Stomach smooth muscle (tissue), 2 donors: Measurements from ENCODE around the gene RNLS.

Experiments
- H3K27ac ChIP-seq: one replicate; pipeline ENCODE4 v1.7.0; 2013; ENCODE audit warnings: mild to moderate bottlenecking, low read length, inconsistent platforms
- H3K27me3 ChIP-seq, 2 donors: one replicate each; pipeline ENCODE4 v1.7.0; 2013; ENCODE audit warnings: low read length in 2 of 2; ENCODE audit not compliant: insufficient read depth in 2 of 2, control insufficient read depth in 1 of 2
- H3K36me3 ChIP-seq, 2 donors: one replicate each; pipeline ENCODE4 v1.7.0; 2013; ENCODE audit warnings: low read length in 2 of 2; ENCODE audit not compliant: control insufficient read depth in 2 of 2, insufficient read depth in 2 of 2
- H3K4me1 ChIP-seq: one replicate; pipeline ENCODE4 v1.7.0; 2013; ENCODE audit warnings: low read length; ENCODE audit not compliant: control insufficient read depth, insufficient read depth
- H3K4me3 ChIP-seq, 2 donors: one replicate each; pipeline ENCODE4 v1.7.0; 2013; ENCODE audit warnings: low read length in 2 of 2
- H3K9ac ChIP-seq, 2 donors: one replicate each; pipeline ENCODE4 v1.7.0; 2013; ENCODE audit warnings: low read length in 2 of 2, mild to moderate bottlenecking in 1 of 2
- H3K9me3 ChIP-seq, 2 donors: one replicate each; pipeline ENCODE4 v1.7.0; 2013; ENCODE audit warnings: low read length in 2 of 2; ENCODE audit not compliant: control insufficient read depth in 2 of 2
- donor health status: healthy.
- donor health status: Pancreatic carcinoma.

The RNLS gene

DNA sequence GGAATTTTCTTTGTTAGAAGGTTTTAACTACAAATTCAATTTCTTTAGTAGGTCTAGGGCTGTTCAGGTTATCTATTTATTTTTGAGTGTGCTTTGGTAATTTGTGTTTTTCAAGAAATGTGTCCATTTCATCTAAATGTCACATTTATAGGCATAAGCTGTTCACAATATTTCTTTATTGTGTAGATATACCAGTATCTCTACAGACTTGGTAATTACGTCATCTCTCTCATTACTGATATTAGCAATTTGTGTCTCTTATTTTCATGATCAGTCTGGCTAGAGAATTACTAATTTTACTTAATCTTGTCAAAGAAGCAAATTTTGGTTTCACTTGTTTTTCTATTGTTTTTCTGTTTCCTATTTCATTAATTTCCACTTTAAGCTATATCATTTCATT is 152.0 kb downstream of the RNLS start:
- no peak overlapping the region for H3K4me3 ChIP-seq
- H3K9ac ChIP-seq = no peak overlapping the region
- H3K27ac ChIP-seq = no peak overlapping the region
- H3K36me3 ChIP-seq = no peaks in the 10 kb centered on the region
- H3K27me3 ChIP-seq = no peaks in the 10 kb centered on the region
- H3K4me1 ChIP-seq = no peaks in the 10 kb centered on the region
- H3K9me3 ChIP-seq = no peaks in the 10 kb centered on the region

DNA sequence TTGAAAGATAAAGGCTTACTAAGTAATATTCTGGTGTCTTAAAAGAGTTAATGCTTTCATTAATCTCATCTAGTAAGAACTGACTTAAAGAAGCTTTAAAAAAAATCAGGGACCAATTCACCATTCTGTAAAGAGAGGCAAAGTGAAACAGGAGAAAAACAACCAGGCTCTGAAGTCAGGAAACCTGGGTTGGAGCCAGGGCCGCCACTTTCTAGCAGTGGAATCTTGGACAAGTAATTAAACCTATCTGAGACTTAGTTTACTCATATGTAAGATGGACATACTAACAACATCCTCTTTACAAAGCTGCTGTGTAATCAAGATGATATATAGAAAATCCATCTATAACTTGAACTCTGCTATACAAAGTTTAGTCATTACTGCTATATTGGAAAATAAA is 154.1 kb downstream of the RNLS start:
- H3K27ac ChIP-seq = no peak overlapping the region
- no peak overlapping the region for H3K4me3 ChIP-seq
- no peaks in the 10 kb centered on the region for H3K9me3 ChIP-seq
- no peaks in the 10 kb centered on the region for H3K4me1 ChIP-seq
- H3K36me3 ChIP-seq = no peaks in the 10 kb centered on the region
- H3K9ac ChIP-seq = no peak overlapping the region
- no peaks in the 10 kb centered on the region for H3K27me3 ChIP-seq

DNA sequence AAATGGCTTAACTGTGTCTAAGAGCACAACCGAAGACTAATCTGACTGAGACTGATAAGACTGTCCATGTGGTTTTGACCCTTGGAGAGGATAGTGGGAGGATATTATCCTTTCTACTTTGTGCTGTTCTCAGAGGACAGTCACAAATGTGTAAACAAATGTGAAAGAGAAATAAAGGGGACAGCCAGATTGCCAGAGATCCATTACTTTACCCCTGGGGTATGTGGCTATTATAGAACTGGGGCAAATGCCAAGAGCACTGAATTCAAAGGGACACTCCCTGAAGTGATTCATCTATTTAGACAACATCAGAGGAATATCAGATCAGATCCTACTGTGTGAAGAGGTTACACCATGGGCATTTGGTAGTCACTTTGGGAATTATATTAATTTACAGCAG is 154.7 kb downstream of the RNLS start:
- H3K9me3 ChIP-seq = no peaks in the 10 kb centered on the region
- no peak overlapping the region for H3K4me3 ChIP-seq
- no peaks in the 10 kb centered on the region for H3K27me3 ChIP-seq
- H3K27ac ChIP-seq = no peak overlapping the region
- H3K4me1 ChIP-seq = no peaks in the 10 kb centered on the region
- no peaks in the 10 kb centered on the region for H3K36me3 ChIP-seq
- H3K9ac ChIP-seq = no peak overlapping the region

DNA sequence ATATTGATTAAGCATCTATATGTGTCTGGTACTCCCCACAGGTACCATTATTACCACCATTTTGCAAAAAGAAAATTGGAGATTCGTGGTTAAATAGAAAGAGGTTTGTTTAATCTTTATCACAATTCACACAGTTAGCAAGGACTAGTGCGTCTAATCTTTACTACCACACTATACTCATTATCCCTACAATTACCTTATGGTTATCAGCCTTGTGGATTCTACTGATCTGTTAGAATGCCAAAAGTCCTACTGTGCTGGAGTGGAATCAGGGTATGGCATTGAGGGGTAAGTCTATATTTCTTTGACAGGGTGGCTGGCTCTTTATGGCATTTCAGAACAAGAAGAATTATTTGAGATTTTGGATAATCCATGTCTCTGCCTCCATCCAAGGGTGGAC is 156.1 kb downstream of the RNLS start:
- no peaks in the 10 kb centered on the region for H3K4me1 ChIP-seq
- no peaks in the 10 kb centered on the region for H3K9me3 ChIP-seq
- no peaks in the 10 kb centered on the region for H3K27me3 ChIP-seq
- no peak overlapping the region for H3K27ac ChIP-seq
- H3K9ac ChIP-seq = no peak overlapping the region
- no peak overlapping the region for H3K4me3 ChIP-seq
- H3K36me3 ChIP-seq = no peaks in the 10 kb centered on the region

DNA sequence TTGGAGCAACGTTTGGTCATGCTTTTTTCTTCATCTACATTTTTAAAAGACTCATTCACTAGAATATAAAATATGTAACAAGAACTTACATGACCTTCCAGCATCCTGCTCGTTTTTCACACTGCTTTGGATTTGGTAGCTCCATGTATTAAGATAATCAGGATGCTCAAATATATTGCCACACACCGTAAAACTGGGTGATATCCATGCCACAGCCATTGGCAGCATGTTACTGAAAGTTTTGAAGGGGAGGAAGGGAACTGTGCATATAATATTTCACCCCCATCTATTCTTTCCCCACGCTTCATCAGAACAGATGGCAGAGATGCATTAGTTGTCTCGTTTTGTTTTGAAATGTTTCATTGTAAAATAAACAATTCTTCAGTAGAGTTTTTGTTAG is 158.2 kb downstream of the RNLS start:
- Histone ChIP-seq H3K9me3 (no peaks in the 10 kb centered on the region), H3K4me1 (no peaks in the 10 kb centered on the region)

DNA sequence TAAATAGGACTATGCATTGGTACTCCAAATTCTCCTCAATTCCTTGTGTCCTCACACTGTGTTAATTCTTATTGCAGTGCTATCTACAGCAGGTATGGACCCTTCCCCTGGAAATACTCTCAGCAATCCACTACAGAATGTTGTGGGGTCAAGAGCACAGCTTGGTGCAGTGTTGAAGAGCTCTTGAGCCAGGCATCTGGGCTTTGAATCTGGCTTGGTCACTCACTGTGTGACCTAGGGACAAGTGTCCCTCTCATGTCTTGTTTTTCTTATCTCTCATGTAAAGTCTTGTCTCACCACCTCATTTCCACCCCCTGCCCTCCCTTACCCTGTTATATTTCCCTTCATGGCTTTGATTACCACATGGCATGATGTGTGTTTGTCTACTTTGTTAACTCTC is 159.4 kb downstream of the RNLS start:
- Histone ChIP-seq H3K27me3 (no peaks in the 10 kb centered on the region), H3K9me3 (no peaks in the 10 kb centered on the region), H3K9ac (no peak overlapping the region)

More for the DNA sequence above, 158.2 kb downstream of the RNLS start:
- no peak overlapping the region for H3K9ac ChIP-seq
- no peak overlapping the region for H3K4me3 ChIP-seq
- H3K36me3 ChIP-seq = no peaks in the 10 kb centered on the region
- no peaks in the 10 kb centered on the region for H3K27me3 ChIP-seq
- no peak overlapping the region for H3K27ac ChIP-seq

DNA sequence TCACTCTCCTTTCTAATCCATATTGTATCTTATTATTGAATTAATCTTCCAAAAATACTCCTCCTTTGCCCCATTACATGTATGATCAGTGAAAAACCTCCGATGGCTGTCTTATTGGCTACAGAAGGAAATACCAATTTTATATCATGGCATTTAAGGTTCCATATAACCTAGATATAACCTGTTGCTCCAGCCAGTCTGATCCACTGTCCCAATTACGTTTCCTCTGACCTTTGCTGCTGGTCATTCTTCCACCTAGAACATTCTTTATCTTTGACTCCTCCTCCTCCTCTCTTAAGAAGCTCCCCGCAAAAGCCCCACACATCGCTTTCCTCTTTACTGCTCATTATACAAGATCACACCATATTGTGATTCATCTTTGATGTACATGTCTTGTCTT is 161.5 kb downstream of the RNLS start:
- H3K9me3 ChIP-seq = no peaks in the 10 kb centered on the region
- no peak overlapping the region for H3K27ac ChIP-seq
- no peak overlapping the region for H3K4me3 ChIP-seq
- no peaks in the 10 kb centered on the region for H3K36me3 ChIP-seq
- H3K27me3 ChIP-seq = no peaks in the 10 kb centered on the region
- H3K9ac ChIP-seq = no peak overlapping the region
- H3K4me1 ChIP-seq = no peaks in the 10 kb centered on the region

More for the DNA sequence above, 159.4 kb downstream of the RNLS start:
- no peak overlapping the region for H3K4me3 ChIP-seq
- H3K36me3 ChIP-seq = no peaks in the 10 kb centered on the region
- H3K27ac ChIP-seq = no peak overlapping the region
- no peaks in the 10 kb centered on the region for H3K4me1 ChIP-seq

DNA sequence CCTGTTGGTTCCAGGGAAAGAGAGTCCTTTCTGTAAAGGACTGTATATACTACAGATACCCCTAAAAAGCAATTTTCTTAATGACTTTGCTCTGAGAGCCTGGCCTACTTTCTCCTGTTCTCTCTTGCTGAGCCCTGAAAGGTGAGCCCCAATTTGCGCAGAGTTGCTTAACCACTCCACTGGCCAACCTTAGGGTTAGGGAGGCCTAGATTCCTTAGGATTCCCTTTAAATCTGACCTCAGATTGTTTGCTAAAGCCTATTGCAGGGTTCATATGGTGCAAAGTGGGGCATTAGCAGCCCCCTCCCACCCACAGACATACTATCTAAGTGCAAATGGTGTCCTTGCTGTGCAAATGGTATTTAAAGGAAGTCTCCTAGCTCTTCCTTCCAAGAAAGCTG is 164.2 kb downstream of the RNLS start:
- Histone ChIP-seq H3K27ac (no peak overlapping the region), H3K9me3 (no peaks in the 10 kb centered on the region), H3K4me1 (no peaks in the 10 kb centered on the region), H3K27me3 (no peaks in the 10 kb centered on the region), H3K36me3 (no peaks in the 10 kb centered on the region), H3K4me3 (no peak overlapping the region), H3K9ac (no peak overlapping the region)

DNA sequence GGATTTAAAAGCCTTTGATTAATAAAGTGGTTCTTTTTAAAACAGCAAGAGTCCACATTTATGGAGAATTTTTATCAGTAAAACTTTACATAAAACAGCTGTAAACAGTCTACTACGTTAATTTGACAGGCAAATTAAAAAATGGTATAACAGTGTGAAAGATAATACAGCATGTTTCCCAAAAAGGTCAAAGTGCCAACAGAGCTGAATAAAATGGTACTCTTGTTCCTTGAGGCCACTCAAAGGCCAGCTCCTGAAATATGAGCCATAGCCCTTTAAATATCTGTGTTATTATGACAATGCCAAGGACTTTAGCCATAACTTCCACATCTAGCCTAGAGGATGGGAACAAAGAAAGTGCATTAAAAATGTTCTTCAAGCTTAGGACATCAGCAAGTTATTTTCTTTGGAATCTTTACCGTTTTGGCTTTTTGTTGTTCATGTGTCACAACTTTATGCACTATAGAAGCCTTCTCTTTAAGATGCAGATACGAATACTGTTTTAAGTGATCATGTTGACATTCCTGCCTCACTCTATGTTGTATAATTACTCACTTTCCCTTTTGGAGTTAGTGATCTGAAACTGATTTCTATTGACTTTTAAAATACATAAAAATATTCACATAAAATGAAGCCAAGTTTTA is 165.6 kb downstream of the RNLS start:
- Histone ChIP-seq H3K9me3 (no peaks in the 10 kb centered on the region), H3K36me3 (no peaks in the 10 kb centered on the region), H3K4me1 (no peaks in the 10 kb centered on the region), H3K27ac (no peak overlapping the region), H3K27me3 (no peaks in the 10 kb centered on the region), H3K9ac (no peak overlapping the region), H3K4me3 (no peak overlapping the region)

DNA sequence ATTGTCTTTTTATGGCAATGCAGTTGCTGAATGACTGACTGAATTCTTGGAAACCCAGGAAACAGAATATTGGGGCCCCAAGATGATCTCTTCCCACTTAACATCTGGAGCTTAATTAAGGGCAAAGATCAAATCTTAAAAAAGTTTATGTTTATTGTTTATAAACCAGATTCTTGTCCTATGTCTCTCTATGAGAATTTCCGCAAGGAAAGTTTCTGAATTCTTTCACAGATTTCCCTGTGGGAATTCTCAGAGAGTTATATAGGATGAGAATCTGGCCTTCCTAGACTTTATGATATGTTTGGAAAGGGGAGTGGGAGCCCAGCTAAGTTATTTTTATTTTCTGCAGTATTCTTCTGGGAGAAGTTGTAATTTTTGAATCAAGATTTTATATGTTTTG is 166.3 kb downstream of the RNLS start:
- no peaks in the 10 kb centered on the region for H3K36me3 ChIP-seq
- no peak overlapping the region for H3K27ac ChIP-seq
- no peaks in the 10 kb centered on the region for H3K4me1 ChIP-seq
- H3K4me3 ChIP-seq = no peak overlapping the region
- no peak overlapping the region for H3K9ac ChIP-seq
- H3K9me3 ChIP-seq = no peaks in the 10 kb centered on the region
- no peaks in the 10 kb centered on the region for H3K27me3 ChIP-seq

DNA sequence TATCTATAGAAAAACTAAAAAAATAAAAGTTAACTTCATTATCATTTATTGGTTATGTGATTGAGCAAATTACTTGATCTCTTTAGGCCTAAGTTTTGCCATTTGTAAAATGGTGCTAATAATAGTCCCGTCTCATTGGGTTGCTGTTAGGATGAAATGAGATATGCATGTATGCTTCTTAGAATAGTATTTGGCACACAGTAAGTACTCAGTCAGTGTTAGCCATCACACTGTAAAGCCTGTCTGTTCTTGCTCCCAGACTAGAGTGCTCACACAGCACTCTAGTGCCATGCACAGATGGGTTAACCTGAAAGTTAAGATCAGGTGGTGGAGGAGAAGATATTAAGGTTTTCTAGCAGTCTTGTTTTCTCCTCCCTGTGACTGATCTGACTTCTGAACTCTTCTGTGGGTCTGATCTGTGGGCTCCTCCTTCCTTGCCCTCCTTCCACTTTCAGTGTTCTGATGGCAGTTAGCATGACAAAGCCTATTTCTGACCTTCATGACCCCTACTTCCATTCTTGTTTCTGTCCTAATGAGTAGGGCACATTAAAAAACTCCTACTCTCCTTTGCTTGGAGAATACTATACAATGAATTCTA is 167.5 kb downstream of the RNLS start:
- H3K27ac ChIP-seq = no peak overlapping the region
- H3K4me3 ChIP-seq = no peak overlapping the region
- no peaks in the 10 kb centered on the region for H3K9me3 ChIP-seq

More for the DNA sequence above, 167.5 kb downstream of the RNLS start:
- no peaks in the 10 kb centered on the region for H3K27me3 ChIP-seq
- no peaks in the 10 kb centered on the region for H3K36me3 ChIP-seq
- H3K4me1 ChIP-seq = no peaks in the 10 kb centered on the region
- H3K9ac ChIP-seq = no peak overlapping the region
